HCT116 (cell line): ENCODE measurements around the gene TAF4B. TPM values are rescaled to one million over a fixed set of nuclear protein-coding genes. Genes with fewer than 3 reads are reported as not detected.

Experiments used
- ATAC-seq: fragments of 200-7000 bp; cut with Tn5 transposase; 2 replicates; pipeline ENCODE4 v1.9.1; 2020; ENCODE audit warnings: mild to moderate bottlenecking, moderate library complexity
- BruUV-seq: library from RNA; stranded (reverse); fragments of 400-500 nt; replicated peaks from 2 replicates; lab custom pipeline; 2021; lab: Mats Ljungman, UMichigan
- CTCF ChIA-PET: fragments of 300-600 bp; sonication (Branson Sonifier 250); formaldehyde crosslinking; loops from one replicate; lab custom pipeline; 2021; ENCODE audit warnings: antibody characterized with exemption; lab: Charles Lee
- POLR2A ChIA-PET: fragments of 300-600, 350-600 bp; sonication (Branson Sonifier 250); formaldehyde crosslinking; loops from one replicate; lab custom pipeline; 2021; ENCODE audit warnings: antibody characterized with exemption; lab: Charles Lee
- RAD21 ChIA-PET, 2 experiments: fragments of 300-600 bp; sonication (Branson Sonifier 250); formaldehyde crosslinking; loops; one replicate each; lab custom pipeline; 2023; ENCODE audit warnings: low total read pairs in 2 of 2; ENCODE audit not compliant: uncharacterized antibody in 2 of 2, unreplicated experiment in 2 of 2, low non-redundant PET in 1 of 2; lab: Charles Lee
- DNase-seq: peaks from one replicate; pipeline ENCODE4 v3.0.0-alpha.2; 2010; ENCODE audit warnings: low read depth, low spot score
- H2AFZ ChIP-seq: fragments of 200-600 bp; shearing (Covaris generic), sonication (generic); 2 replicates; pipeline ENCODE4 v1.6.1; 2017; ENCODE audit warnings: low read depth, mixed run types, mixed read lengths, antibody characterized with exemption, low read length; ENCODE audit not compliant: poor library complexity, severe bottlenecking
- H3K27ac ChIP-seq: 2 replicates; pipeline ENCODE4 v1.5.1; 2012; ENCODE audit warnings: low read depth, low read length
- H3K27me3 ChIP-seq: fragments of 200-600 bp; sonication (generic); 2 replicates; pipeline ENCODE4 v1.6.1; 2016; ENCODE audit warnings: mixed run types, low read length, mixed read lengths; ENCODE audit not compliant: insufficient read depth
- H3K36me3 ChIP-seq, 2 experiments: fragments of 200-500 bp in 1 of 2; fragments of 200-600 bp in 1 of 2; sonication (Bioruptor generic) in 1 of 2; sonication (generic) in 1 of 2; 2 replicates each; pipeline versions ENCODE4 v1.5.1 to v1.6.1; 2014 to 2016; ENCODE audit warnings: low read length in 2 of 2, inconsistent platforms in 1 of 2, mixed read lengths in 1 of 2, mixed run types in 1 of 2; ENCODE audit not compliant: insufficient read depth in 2 of 2, control insufficient read depth in 1 of 2
- H3K4me1 ChIP-seq, 2 experiments: fragments of 200-600 bp in 1 of 2; sonication (generic) in 1 of 2; 2 replicates each; pipeline versions ENCODE4 v1.5.1 to v1.6.1; 2012 to 2017; ENCODE audit warnings: low read length in 2 of 2, inconsistent platforms in 1 of 2, mild to moderate bottlenecking in 1 of 2, mixed read lengths in 1 of 2, mixed run types in 1 of 2, moderate library complexity in 1 of 2; ENCODE audit not compliant: insufficient read depth in 2 of 2, control insufficient read depth in 1 of 2
- H3K4me2 ChIP-seq: fragments of 200-600 bp; sonication (generic); 2 replicates; pipeline ENCODE4 v1.6.1; 2017; ENCODE audit warnings: mixed run types, low read length, mixed read lengths
- H3K4me3 ChIP-seq, 2 experiments: fragments of 200-600 bp in 1 of 2; sonication (generic) in 1 of 2; replicated peaks in 1 of 2; 2 replicates each; pipeline ENCODE4 v1.5.1; 2011 to 2016; ENCODE audit warnings: low read length in 2 of 2, control low read depth in 1 of 2, low read depth in 1 of 2, mild to moderate bottlenecking in 1 of 2, mixed read lengths in 1 of 2, mixed run types in 1 of 2
- H3K79me2 ChIP-seq: fragments of 200-600 bp; sonication (generic); 2 replicates; pipeline ENCODE4 v1.6.1; 2017; ENCODE audit warnings: mild to moderate bottlenecking, mixed run types, low read length, moderate library complexity, mixed read lengths; ENCODE audit not compliant: insufficient read depth
- H3K9ac ChIP-seq: fragments of 200-600 bp; sonication (generic); 2 replicates; pipeline ENCODE4 v1.6.1; 2016; ENCODE audit warnings: low read length, mixed read lengths
- H3K9me2 ChIP-seq: fragments of 200-600 bp; sonication (generic), shearing (Covaris generic); 2 replicates; pipeline ENCODE4 v1.6.1; 2017; ENCODE audit warnings: mixed run types, mild to moderate bottlenecking, moderate library complexity; ENCODE audit not compliant: insufficient read depth
- H3K9me3 ChIP-seq, 2 experiments: fragments of 200-500 bp in 1 of 2; fragments of 200-600 bp in 1 of 2; sonication (Bioruptor generic) in 1 of 2; sonication (generic) in 1 of 2; 2 replicates each; pipeline ENCODE4 v1.6.1; 2014 to 2017; ENCODE audit warnings: low read length in 2 of 2, mixed read lengths in 2 of 2, inconsistent platforms in 1 of 2, low read depth in 1 of 2, mild to moderate bottlenecking in 1 of 2, mixed run types in 1 of 2, moderate library complexity in 1 of 2; ENCODE audit not compliant: control insufficient read depth in 1 of 2, insufficient read depth in 1 of 2
- H4K20me1 ChIP-seq: fragments of 200-600 bp; sonication (generic), shearing (Covaris generic); 2 replicates; pipeline ENCODE4 v1.6.1; 2017; ENCODE audit warnings: mixed run types, mild to moderate bottlenecking, moderate library complexity; ENCODE audit not compliant: insufficient read depth
- EGR1 ChIP-seq: IDR thresholded peaks from 2 replicates; pipeline ENCODE4 v1.6.1; 2012; ENCODE audit warnings: low read depth
- ELF1 ChIP-seq: IDR thresholded peaks from 2 replicates; pipeline ENCODE4 v1.6.1; 2012; ENCODE audit warnings: low read depth, borderline replicate concordance
- EZH2 ChIP-seq: fragments of 200-600 bp; sonication (generic); IDR thresholded peaks from 2 replicates; pipeline ENCODE4 v1.6.1; 2017; ENCODE audit warnings: antibody characterized with exemption, mixed run types
- EZH2phosphoT487 ChIP-seq: fragments of 200-600 bp; IDR thresholded peaks from 2 replicates; pipeline ENCODE4 v1.6.1; 2018; ENCODE audit warnings: antibody characterized with exemption, borderline replicate concordance
- FOSL1 ChIP-seq: IDR thresholded peaks from 2 replicates; pipeline ENCODE4 v1.6.1; 2012; ENCODE audit warnings: low read depth
- JUND ChIP-seq: IDR thresholded peaks from 2 replicates; pipeline ENCODE4 v1.6.1; 2012
- MAX ChIP-seq: IDR thresholded peaks from 2 replicates; pipeline ENCODE4 v1.6.1; 2012
- POLR2A ChIP-seq: IDR thresholded peaks from 2 replicates; pipeline ENCODE4 v1.7.0; 2011; ENCODE audit warnings: borderline replicate concordance; ENCODE audit not compliant: insufficient read depth, insufficient read length; ENCODE audit errors: extremely low read depth
- POLR2AphosphoS5 ChIP-seq: IDR thresholded peaks from 2 replicates; pipeline ENCODE4 v1.6.1; 2011; ENCODE audit warnings: mild to moderate bottlenecking, low read depth, low read length, moderate library complexity
- RAD21 ChIP-seq: IDR thresholded peaks from 2 replicates; pipeline ENCODE4 v1.6.1; 2012; ENCODE audit warnings: low read depth, mild to moderate bottlenecking
- REST ChIP-seq: IDR thresholded peaks from 2 replicates; pipeline ENCODE4 v1.6.1; 2012; ENCODE audit warnings: low read depth
- SRF ChIP-seq: IDR thresholded peaks from 2 replicates; pipeline ENCODE4 v1.6.1; 2012; ENCODE audit warnings: low read depth
- ZFX ChIP-seq: fragments of 450-650 bp; IDR thresholded peaks from 2 replicates; pipeline ENCODE4 v1.6.1; 2017
- intact Hi-C: fragments of 100-400 bp; cut with micrococcal nuclease; formaldehyde crosslinking; loops from 2 replicates; pipeline ENCODE4 v1.10.0; 2022
- total RNA-seq: library from RNA; stranded (reverse); gene quantifications from one replicate; pipeline ENCODE4 v1.2.1, GENCODE V29; 2021; ENCODE audit not compliant: unreplicated experiment

The TAF4B gene
- total RNA-seq, 1 experiment from 2014 or later: 17.8 TPM

DNA sequence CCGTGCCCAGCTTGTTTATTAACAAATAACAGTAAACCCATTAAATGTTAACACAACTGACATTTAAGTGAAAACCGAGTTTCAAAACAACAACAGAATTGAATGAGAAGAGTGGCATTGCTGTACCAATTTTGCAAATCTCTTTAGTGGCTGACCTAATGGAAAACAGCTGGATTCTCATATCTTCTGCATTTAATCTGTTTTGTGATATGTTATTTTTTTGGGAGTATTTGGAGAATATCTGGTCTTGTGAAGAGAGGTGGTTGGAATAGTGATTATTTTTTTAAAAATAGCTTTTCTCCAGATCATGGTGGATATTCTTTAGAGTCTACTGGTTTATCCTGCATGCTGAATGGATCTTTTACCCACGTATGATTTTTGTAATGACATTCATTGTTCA lies 51.1 kb downstream of the TAF4B start:
- H3K27me3 ChIP-seq: no peaks in the 10 kb centered on the region
- H3K4me1 ChIP-seq: no peaks in the 10 kb centered on the region
- H2AFZ ChIP-seq: no peak overlapping the region
- H3K4me3 ChIP-seq: no peak overlapping the region
- ChIA-PET RAD21 (no interaction called here), CTCF (no interaction called here), POLR2A (no interaction called here)
- BruUV-seq: no TSS peak
- H3K36me3 ChIP-seq: peaks cover 0 to 13% of the 10 kb centered on the region in 2 experiments; a peak in 2 of 4 replicates
- no peak for TF ChIP-seq RAD21
- TF ChIP-seq POLR2AphosphoS5: no peak
- TF ChIP-seq EZH2: no peak
- TF ChIP-seq SRF: no peak
- TF ChIP-seq REST: no peak
- TF ChIP-seq FOSL1: no peak
- no peak for TF ChIP-seq EZH2phosphoT487
- TF ChIP-seq POLR2A: no peak
- no peak for TF ChIP-seq MAX
- TF ChIP-seq EGR1: no peak
- no peak for TF ChIP-seq ZFX
- TF ChIP-seq JUND: no peak
- TF ChIP-seq ELF1: no peak
- no peak overlapping the region for H3K4me2 ChIP-seq
- H3K9me2 ChIP-seq: no peaks in the 10 kb centered on the region
- intact Hi-C loops: no loop called here
- no peaks in the 10 kb centered on the region for H3K79me2 ChIP-seq
- peaks cover 6 to 8% of the 10 kb centered on the region in 2 experiments; a peak in 1 of 4 replicates for H3K9me3 ChIP-seq
- ATAC-seq (no peak), DNase-seq (no peak)
- no peak overlapping the region for H3K9ac ChIP-seq
- no peaks in the 10 kb centered on the region for H4K20me1 ChIP-seq
- no peak overlapping the region for H3K27ac ChIP-seq
